Stimulated activated memory B cell treated with anti-CD40 and anti-IgM and Interleukin-4, amounts not matched to agents 10 μg/mL and 1 μg/mL and 100 μg/mL, for 72 hours (primary cell): Measurements from ENCODE around the gene TEN1.
A peak's percentile ranks its signal among the peaks of the same experiment; 100 is the strongest.

Experiments used
- ATAC-seq: fragments of 150-1000 bp; cut with Tn5 transposase; 2 replicates; pipeline ENCODE4 v1.10.0; 2021
- H3K27ac Mint-ChIP-seq: one replicate; pipeline ENCODE4 v1.8.0; 2022; ENCODE audit warnings: mild to moderate bottlenecking, mixed read lengths
- H3K27me3 Mint-ChIP-seq: one replicate; pipeline ENCODE4 v1.8.0; 2022; ENCODE audit warnings: mixed read lengths
- H3K36me3 Mint-ChIP-seq: one replicate; pipeline ENCODE4 v1.8.0; 2022; ENCODE audit warnings: mixed read lengths
- H3K4me1 Mint-ChIP-seq: one replicate; pipeline ENCODE4 v1.8.0; 2022; ENCODE audit warnings: mixed read lengths
- H3K4me3 Mint-ChIP-seq: one replicate; pipeline ENCODE4 v1.8.0; 2022; ENCODE audit warnings: mild to moderate bottlenecking, moderate library complexity, mixed read lengths
- H3K9me3 Mint-ChIP-seq: one replicate; pipeline ENCODE4 v1.8.0; 2022; ENCODE audit warnings: mixed read lengths

The TEN1 gene

GRCh38 chr17:76046064-76046463 is 67.0 kb downstream of the TEN1 start:
- ATAC-seq, result no peak
- Mint-ChIP-seq H3K27ac (no peak overlapping the region), H3K4me3 (no peak overlapping the region), H3K36me3 (peaks cover 79% of the 10 kb centered on the region), H3K9me3 (no peaks in the 10 kb centered on the region), H3K27me3 (no peaks in the 10 kb centered on the region), H3K4me1 (peaks cover 9% of the 10 kb centered on the region)

DNA sequence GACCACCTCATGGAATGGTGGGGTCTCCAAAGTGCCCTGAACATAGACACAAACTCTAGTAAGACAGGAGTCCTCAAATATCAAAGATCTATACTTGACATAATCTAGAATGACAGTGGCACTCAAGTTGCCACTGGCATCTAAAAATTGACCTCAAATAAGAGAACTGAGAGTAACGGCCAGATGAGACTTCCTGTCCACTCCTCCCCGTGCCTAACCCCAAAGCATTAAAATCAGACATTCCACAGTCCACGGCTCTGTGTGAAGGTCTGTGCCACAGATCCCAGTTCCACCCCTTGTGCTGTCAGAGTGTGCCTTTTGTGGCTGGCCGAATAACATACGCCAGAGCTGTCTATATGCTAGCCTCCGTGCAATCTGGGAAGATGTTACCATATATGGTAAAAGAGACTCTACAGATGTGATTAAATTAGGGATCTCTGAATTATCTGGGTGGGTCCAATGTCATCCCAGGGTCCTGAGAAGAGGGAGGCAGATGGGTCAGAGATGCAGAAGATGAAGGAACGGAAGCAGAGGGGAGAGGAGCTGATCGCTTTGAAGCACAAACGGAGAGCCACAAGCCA is 69.1 kb downstream of the TEN1 start:
- H3K27me3 Mint-ChIP-seq, result no peaks in the 10 kb centered on the region
- H3K9me3 Mint-ChIP-seq, result no peaks in the 10 kb centered on the region
- no peak for ATAC-seq
- no peak overlapping the region for H3K4me3 Mint-ChIP-seq
- H3K4me1 Mint-ChIP-seq, result peaks cover 9% of the 10 kb centered on the region
- H3K27ac Mint-ChIP-seq, result peak overlapping the region; percentile 65
- peaks cover 78% of the 10 kb centered on the region for H3K36me3 Mint-ChIP-seq

- Mint-ChIP-seq H3K27ac (peak overlapping the region; percentile 65), H3K9me3 (no peaks in the 10 kb centered on the region), H3K27me3 (no peaks in the 10 kb centered on the region), H3K36me3 (peaks cover 78% of the 10 kb centered on the region), H3K4me1 (peaks cover 9% of the 10 kb centered on the region), H3K4me3 (no peak overlapping the region)
- no peak for ATAC-seq
These were observed 69.7 kb downstream of the TEN1 start for GRCh38 chr17:76048711-76049110.

- Mint-ChIP-seq H3K27me3 (no peaks in the 10 kb centered on the region), H3K27ac (no peak overlapping the region), H3K36me3 (peaks cover 78% of the 10 kb centered on the region), H3K9me3 (no peaks in the 10 kb centered on the region), H3K4me1 (peaks cover 9% of the 10 kb centered on the region), H3K4me3 (no peak overlapping the region)
- no peak for ATAC-seq
These were observed 70.2 kb downstream of the TEN1 start for GRCh38 chr17:76049239-76049638.

- no peaks in the 10 kb centered on the region for H3K9me3 Mint-ChIP-seq
- H3K4me3 Mint-ChIP-seq, result no peak overlapping the region
- H3K4me1 Mint-ChIP-seq, result peaks cover 9% of the 10 kb centered on the region
- no peaks in the 10 kb centered on the region for H3K27me3 Mint-ChIP-seq
- no peak overlapping the region for H3K27ac Mint-ChIP-seq
- peaks cover 75% of the 10 kb centered on the region for H3K36me3 Mint-ChIP-seq
- no peak for ATAC-seq
These were observed 70.9 kb downstream of the TEN1 start for GRCh38 chr17:76049836-76050537.
